CD14-positive monocyte (primary cell): ENCODE results near the gene ITGA5. TPM values are rescaled to one million over a fixed set of nuclear protein-coding genes. Genes with fewer than 3 reads are reported as not detected.
A peak's percentile ranks its signal among the peaks of the same experiment; 100 is the strongest.

ENCODE experiments used
- DNase-seq, 3 donors: peaks; one replicate each; pipeline ENCODE4 v3.0.0-alpha.2; 2011 to 2022
- H2AFZ ChIP-seq: 2 replicates; pipeline ENCODE4 v1.6.0; 2012; ENCODE audit warnings: mild to moderate bottlenecking, low read depth, low read length, inconsistent platforms; ENCODE audit not compliant: insufficient read depth, poor library complexity, severe bottlenecking
- H3K27ac ChIP-seq, 2 donors: 1 replicate in 1 of 2; 2 replicates in 1 of 2; pipeline ENCODE4 v1.5.1; 2012 to 2013; ENCODE audit warnings: low read length in 2 of 2, control low read depth in 1 of 2, inconsistent platforms in 1 of 2, low read depth in 1 of 2, mild to moderate bottlenecking in 1 of 2
- H3K27me3 ChIP-seq, 2 donors: one replicate each; pipeline versions ENCODE4 v1.6.0 to v1.6.1; 2011 to 2013; ENCODE audit warnings: low read length in 2 of 2; ENCODE audit not compliant: control insufficient read depth in 2 of 2, insufficient read depth in 2 of 2
- H3K36me3 ChIP-seq, 2 donors: replicated peaks in 1 of 2; 1 replicate in 1 of 2; 2 replicates in 1 of 2; pipeline versions ENCODE4 v1.5.1 to v1.6.1; 2012 to 2013; ENCODE audit warnings: low read length in 2 of 2, control low read depth in 1 of 2, inconsistent platforms in 1 of 2, mild to moderate bottlenecking in 1 of 2; ENCODE audit not compliant: insufficient read depth in 2 of 2, control insufficient read depth in 1 of 2
- H3K4me1 ChIP-seq, 2 donors: 1 replicate in 1 of 2; 2 replicates in 1 of 2; pipeline versions ENCODE4 v1.5.1 to v1.6.1; 2012 to 2013; ENCODE audit warnings: low read length in 2 of 2, control low read depth in 1 of 2, inconsistent platforms in 1 of 2, mild to moderate bottlenecking in 1 of 2, moderate library complexity in 1 of 2; ENCODE audit not compliant: insufficient read depth in 2 of 2, control insufficient read depth in 1 of 2
- H3K4me2 ChIP-seq: replicated peaks from 2 replicates; pipeline ENCODE3; 2012; ENCODE audit warnings: low read length, moderate library complexity, mild to moderate bottlenecking; ENCODE audit not compliant: poor library complexity, severe bottlenecking; ENCODE audit errors: extremely low read depth
- H3K4me3 ChIP-seq, 3 experiments: fragments of 200-600 bp in 1 of 3; sonication (generic) in 1 of 3; replicated peaks in 1 of 3; 1 replicate in 2 of 3; 2 replicates in 1 of 3; pipeline ENCODE4 v1.5.1; 2011 to 2013; ENCODE audit warnings: low read length in 3 of 3, mild to moderate bottlenecking in 3 of 3, control low read depth in 2 of 3, low read depth in 2 of 3, inconsistent platforms in 1 of 3, moderate library complexity in 1 of 3
- H3K79me2 ChIP-seq: 2 replicates; pipeline ENCODE4 v1.6.0; 2012; ENCODE audit warnings: mild to moderate bottlenecking, control low read depth, inconsistent platforms, low read length, moderate library complexity; ENCODE audit not compliant: insufficient read depth
- H3K9ac ChIP-seq: 2 replicates; pipeline ENCODE4 v1.6.0; 2017; ENCODE audit warnings: low read length, mild to moderate bottlenecking; ENCODE audit not compliant: insufficient read depth, poor library complexity, severe bottlenecking
- H3K9me3 ChIP-seq, 2 donors: replicated peaks in 1 of 2; 1 replicate in 1 of 2; 2 replicates in 1 of 2; pipeline versions ENCODE4 v1.5.1 to v1.6.1; 2012 to 2013; ENCODE audit warnings: low read length in 2 of 2, control low read depth in 1 of 2; ENCODE audit not compliant: control insufficient read depth in 1 of 2, insufficient read depth in 1 of 2
- H4K20me1 ChIP-seq: 2 replicates; pipeline ENCODE4 v1.6.0; 2012; ENCODE audit warnings: mild to moderate bottlenecking, low read length, control low read depth, moderate library complexity; ENCODE audit not compliant: insufficient read depth
- H3K27ac Mint-ChIP-seq, 7 donors: one replicate each; pipeline ENCODE4 v1.8.0; 2020; ENCODE audit warnings: mild to moderate bottlenecking in 7 of 7, mixed read lengths in 7 of 7, moderate library complexity in 6 of 7, inconsistent platforms in 2 of 7
- H3K27me3 Mint-ChIP-seq, 3 donors: one replicate each; pipeline ENCODE4 v1.8.0; 2021 to 2022; ENCODE audit warnings: low read depth in 3 of 3, mild to moderate bottlenecking in 3 of 3, mixed read lengths in 3 of 3, moderate library complexity in 3 of 3, inconsistent platforms in 1 of 3
- H3K36me3 Mint-ChIP-seq, 2 donors: one replicate each; pipeline ENCODE4 v1.8.0; 2020; ENCODE audit warnings: mixed read lengths in 2 of 2, inconsistent platforms in 1 of 2, mild to moderate bottlenecking in 1 of 2
- H3K4me1 Mint-ChIP-seq: one replicate; pipeline ENCODE4 v1.8.0; 2020; ENCODE audit warnings: mild to moderate bottlenecking, mixed read lengths
- H3K4me3 Mint-ChIP-seq, 2 donors: one replicate each; pipeline ENCODE4 v1.8.0; 2020; ENCODE audit warnings: mild to moderate bottlenecking in 2 of 2, mixed read lengths in 2 of 2, moderate library complexity in 1 of 2
- H3K9me3 Mint-ChIP-seq, 7 donors: one replicate each; pipeline ENCODE4 v1.8.0; 2020 to 2022; ENCODE audit warnings: mixed read lengths in 7 of 7, mild to moderate bottlenecking in 6 of 7, moderate library complexity in 6 of 7, inconsistent platforms in 2 of 7
- WGBS: methylation state at CpG from one replicate; pipeline ENCODE4 v1.1.5; 2013; ENCODE audit warnings: missing lambda C conversion rate; ENCODE audit not compliant: insufficient coverage; 5-methylcytosine and 5-hydroxymethylcytosine counted together
- intact Hi-C, 2 donors: fragments of 100-400 bp; cut with micrococcal nuclease; formaldehyde crosslinking; loops; one replicate each; pipeline versions ENCODE4 v1.15.0 to v1.15.1; 2023
- polyA plus RNA-seq, 3 donors: library from polyadenylated mRNA; depleted of rRNA in 1 of 3; unstranded in 2 of 3; stranded (reverse) in 1 of 3; fragments of 300-500 nt in 2 of 3; fragments of >200 nt in 1 of 3; fragmentation: Illumina TruSeq in 2 of 3; gene quantifications; 1 replicate in 2 of 3; 2 replicates in 1 of 3; pipeline ENCODE4 v1.2.3, GENCODE V29; 2012 to 2021
- TF ChIP-seq, protein P1 (sequence below): fragments of 200-600 bp; IDR thresholded peaks from one replicate; pipeline ENCODE4 v1.8.0; 2022; ENCODE audit warnings: antibody characterized with exemption, mild to moderate bottlenecking

Gene ITGA5
- polyA plus RNA-seq, 3 donors = 85.5 to 142 (median 99.4) TPM

GRCh38 chr12:54397157-54397556 lies 21.9 kb downstream of the ITGA5 start:
- Histone ChIP-seq H3K9ac (no peak overlapping the region), H3K4me1 (peaks cover 29 to 36% of the 10 kb centered on the region in 2 donors), H4K20me1 (peaks cover 74% of the 10 kb centered on the region), H3K79me2 (peaks cover 24% of the 10 kb centered on the region), H3K4me2 (no peak overlapping the region), H3K4me3 (no peak overlapping the region), H3K27me3 (no peaks in the 10 kb centered on the region), H3K36me3 (peaks cover 73 to 78% of the 10 kb centered on the region in 2 donors), H3K9me3 (no peaks in the 10 kb centered on the region), H2AFZ (no peak overlapping the region), H3K27ac (peak overlapping the region in 1 of 2 donors; percentile 33)
- H3K27ac Mint-ChIP-seq = peak overlapping the region in 3 of 7 donors; percentile 12 to 79 (median 61)
- TF ChIP-seq, protein P1, sequence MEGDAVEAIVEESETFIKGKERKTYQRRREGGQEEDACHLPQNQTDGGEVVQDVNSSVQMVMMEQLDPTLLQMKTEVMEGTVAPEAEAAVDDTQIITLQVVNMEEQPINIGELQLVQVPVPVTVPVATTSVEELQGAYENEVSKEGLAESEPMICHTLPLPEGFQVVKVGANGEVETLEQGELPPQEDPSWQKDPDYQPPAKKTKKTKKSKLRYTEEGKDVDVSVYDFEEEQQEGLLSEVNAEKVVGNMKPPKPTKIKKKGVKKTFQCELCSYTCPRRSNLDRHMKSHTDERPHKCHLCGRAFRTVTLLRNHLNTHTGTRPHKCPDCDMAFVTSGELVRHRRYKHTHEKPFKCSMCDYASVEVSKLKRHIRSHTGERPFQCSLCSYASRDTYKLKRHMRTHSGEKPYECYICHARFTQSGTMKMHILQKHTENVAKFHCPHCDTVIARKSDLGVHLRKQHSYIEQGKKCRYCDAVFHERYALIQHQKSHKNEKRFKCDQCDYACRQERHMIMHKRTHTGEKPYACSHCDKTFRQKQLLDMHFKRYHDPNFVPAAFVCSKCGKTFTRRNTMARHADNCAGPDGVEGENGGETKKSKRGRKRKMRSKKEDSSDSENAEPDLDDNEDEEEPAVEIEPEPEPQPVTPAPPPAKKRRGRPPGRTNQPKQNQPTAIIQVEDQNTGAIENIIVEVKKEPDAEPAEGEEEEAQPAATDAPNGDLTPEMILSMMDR = no peak
- H3K9me3 Mint-ChIP-seq = peaks cover 0 to 5% (median 0%) of the 10 kb centered on the region in 7 donors
- H3K27me3 Mint-ChIP-seq = no peaks in the 10 kb centered on the region
- H3K36me3 Mint-ChIP-seq = peaks cover 79 to 96% of the 10 kb centered on the region in 2 donors
- no peak for DNase-seq
- no CpG with 5 or more reads among the region's 1 CpG for WGBS
- intact Hi-C loops = no loop called here
- peaks cover 30% of the 10 kb centered on the region for H3K4me1 Mint-ChIP-seq
- H3K4me3 Mint-ChIP-seq = no peak overlapping the region

DNA sequence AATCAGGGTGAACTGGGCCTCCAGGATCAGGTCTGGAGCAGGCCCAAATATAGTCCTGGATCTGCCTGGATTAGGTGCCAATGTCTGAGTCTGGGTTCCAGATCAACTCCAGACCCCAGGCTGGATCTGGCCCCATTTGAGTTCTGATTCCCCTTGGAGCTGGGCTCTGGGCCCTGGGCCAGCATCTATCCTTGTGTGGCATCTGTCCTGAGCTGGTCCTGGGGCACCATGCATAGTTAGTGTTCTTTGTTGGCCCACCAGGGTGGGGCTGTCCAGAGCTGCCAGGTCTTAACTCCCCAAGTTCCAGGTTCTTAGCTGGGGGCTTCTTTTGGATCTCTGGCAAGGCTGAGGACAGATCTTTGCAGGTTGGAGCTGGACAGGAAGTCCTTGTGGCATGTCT lies 23.5 kb downstream of the ITGA5 start:
- Histone ChIP-seq H3K9ac (no peak overlapping the region), H3K4me2 (no peak overlapping the region), H3K4me3 (no peak overlapping the region), H3K27me3 (no peaks in the 10 kb centered on the region), H3K9me3 (no peaks in the 10 kb centered on the region), H3K79me2 (peaks cover 29% of the 10 kb centered on the region), H2AFZ (no peak overlapping the region), H3K27ac (peak overlapping the region in 1 of 2 donors; percentile 92), H3K36me3 (peaks cover 57 to 62% of the 10 kb centered on the region in 2 donors), H3K4me1 (peaks cover 44 to 52% of the 10 kb centered on the region in 2 donors), H4K20me1 (peaks cover 58% of the 10 kb centered on the region)
- no peak for DNase-seq
- Mint-ChIP-seq H3K27ac (peak overlapping the region in 6 of 7 donors; percentile 43 to 98 (median 64)), H3K4me1 (peaks cover 41% of the 10 kb centered on the region), H3K4me3 (no peak overlapping the region), H3K9me3 (peaks cover 0 to 2% (median 0%) of the 10 kb centered on the region in 7 donors), H3K27me3 (no peaks in the 10 kb centered on the region), H3K36me3 (peaks cover 67 to 86% of the 10 kb centered on the region in 2 donors)
- TF ChIP-seq, protein P1 = no peak
- intact Hi-C loops = no loop called here
